ENCODE results near the gene RBM47. TPM values are rescaled to one million over a fixed set of nuclear protein-coding genes. Genes with fewer than 3 reads are reported as not detected.

RBM47 gene
- total RNA-seq, 5 donors from 2014 or later (not counting 1 experiment from before 2014, with no cell fraction given), result 0.19 to 1.3 (median 0.79) TPM

Other genes with a start within 250 kb of the RBM47 start
- gene NSUN7, start 120.1 kb upstream of the RBM47 start, total RNA-seq, result 1 to 10 TPM in 1 of 5 donors, under 1 TPM in 4; 0.28 to 1.0 (median 0.54) TPM